ENCODE measurements around the gene NOPCHAP1. TPM values are rescaled to one million over a fixed set of nuclear protein-coding genes. Genes with fewer than 3 reads are reported as not detected.
"Not testable (repeated sequence)": the region's sequence is repeated elsewhere in the genome, so short reads cannot be mapped to it uniquely, and the experiment has no call there.

NOPCHAP1 gene
- 11.0 TPM for polyA plus RNA-seq (2012; ENCODE audit: insufficient read depth, insufficient read length, low read depth)

GRCh38 chr12:104986022-104986941 is at the start of gene NOPCHAP1:
Gene NOPCHAP1 (plus strand): TSS chr12:104986316. CDS start chr12:104986353, 37 bp downstream.
- Histone ChIP-seq H3K27me3 (no peaks in the 10 kb centered on the region), H3K4me1 (peaks cover 6% of the 10 kb centered on the region; the same call in 1 of the 2 replicates), H3K9me3 (no peaks in the 10 kb centered on the region), H3K36me3 (peaks cover 3% of the 10 kb centered on the region), H3K4me3 (ENCODE audit: low read depth, low read length) (peak within 1 kb of the TSS; percentile 81)
- peak; percentile 96 for DNase-seq
- TF ChIP-seq CTCF (IDR thresholded peaks at IDR 0.05; ENCODE audit: low read depth, low read length) = no peak

GRCh38 chr12:104938371-104938770 is 47.7 kb upstream of the NOPCHAP1 start:
- no peak for DNase-seq
- Histone ChIP-seq H3K36me3 (no peaks in the 10 kb centered on the region), H3K4me3 (ENCODE audit: low read depth, low read length) (no peak overlapping the region), H3K27me3 (peaks cover 14% of the 10 kb centered on the region), H3K9me3 (no peaks in the 10 kb centered on the region), H3K4me1 (no peaks in the 10 kb centered on the region)
- TF ChIP-seq CTCF (IDR thresholded peaks at IDR 0.05; ENCODE audit: low read depth, low read length) = no peak

DNA sequence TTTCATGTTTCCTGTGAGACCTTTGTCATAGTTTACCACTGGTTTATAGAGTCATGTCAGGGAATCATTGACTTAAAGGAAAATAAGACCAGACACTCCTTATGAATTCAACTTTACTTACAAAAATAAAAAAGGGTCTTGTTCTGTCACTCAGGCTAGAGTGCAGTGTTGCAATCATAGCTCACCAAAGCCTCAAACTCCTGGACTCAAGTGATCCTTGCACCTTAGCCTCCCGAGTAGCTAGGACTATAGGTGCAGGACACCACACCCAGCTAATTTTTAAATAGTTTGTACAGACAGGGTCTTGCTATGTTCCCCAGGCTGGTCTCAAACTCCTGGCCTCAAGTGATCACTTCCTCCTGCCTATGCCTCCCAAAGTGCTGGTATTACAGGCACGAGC is 47.0 kb upstream of the NOPCHAP1 start:
- H3K9me3 ChIP-seq = no peaks in the 10 kb centered on the region
- no peak for TF ChIP-seq CTCF (IDR thresholded peaks at IDR 0.05; ENCODE audit: low read depth, low read length)

GRCh38 chr12:104941454-104941853 is 44.7 kb upstream of the NOPCHAP1 start:
- no peaks in the 10 kb centered on the region for H3K36me3 ChIP-seq
- no peaks in the 10 kb centered on the region for H3K4me1 ChIP-seq
- no peak for TF ChIP-seq CTCF (IDR thresholded peaks at IDR 0.05; ENCODE audit: low read depth, low read length)

More for the DNA sequence above, 47.0 kb upstream of the NOPCHAP1 start:
- H3K4me3 ChIP-seq (ENCODE audit: low read depth, low read length) = no peak overlapping the region
- H3K27me3 ChIP-seq = peaks cover 14% of the 10 kb centered on the region
- no peaks in the 10 kb centered on the region for H3K36me3 ChIP-seq
- no peaks in the 10 kb centered on the region for H3K4me1 ChIP-seq
- DNase-seq = no peak

DNA sequence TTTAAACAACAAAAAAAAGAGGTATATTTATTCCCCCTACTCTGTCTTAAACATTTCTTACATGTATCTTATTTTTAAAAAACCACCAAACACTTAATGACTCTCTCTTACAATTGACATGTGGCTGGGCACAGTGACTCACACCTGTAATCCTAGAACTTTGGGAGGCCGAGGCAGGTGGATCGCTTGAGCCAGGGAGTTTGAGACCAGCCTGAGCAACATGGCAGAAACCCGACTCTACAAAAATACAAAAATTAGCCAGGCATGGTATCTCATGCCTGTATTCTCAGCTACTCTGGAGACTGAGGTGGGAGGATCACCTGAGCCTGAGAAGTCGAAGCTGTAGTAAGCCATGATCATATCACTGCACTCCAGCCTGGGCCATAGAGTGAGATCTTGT is 44.0 kb upstream of the NOPCHAP1 start:
- no peak for TF ChIP-seq CTCF (IDR thresholded peaks at IDR 0.05; ENCODE audit: low read depth, low read length)
- peaks cover 14% of the 10 kb centered on the region for H3K27me3 ChIP-seq
- no peak overlapping the region for H3K4me3 ChIP-seq (ENCODE audit: low read depth, low read length)
- H3K4me1 ChIP-seq = no peaks in the 10 kb centered on the region
- no peaks in the 10 kb centered on the region for H3K9me3 ChIP-seq
- no peak for DNase-seq
- H3K36me3 ChIP-seq = no peaks in the 10 kb centered on the region

More at GRCh38 chr12:104941454-104941853, 44.7 kb upstream of the NOPCHAP1 start:
- DNase-seq = no peak
- Histone ChIP-seq H3K9me3 (no peaks in the 10 kb centered on the region), H3K4me3 (ENCODE audit: low read depth, low read length) (no peak overlapping the region), H3K27me3 (peaks cover 14% of the 10 kb centered on the region)

GRCh38 chr12:104943401-104943800 is 42.7 kb upstream of the NOPCHAP1 start:
- H3K9me3 ChIP-seq; DNase-seq; H3K4me1 ChIP-seq; H3K36me3 ChIP-seq; H3K4me3 ChIP-seq (ENCODE audit: low read depth, low read length): not testable (repeated sequence)
- peaks cover 12% of the 10 kb centered on the region for H3K27me3 ChIP-seq

Data from BE2C (cell line).